ENCODE measurements around the gene KIR2DL3.

- TF ChIP-seq CTCF (IDR thresholded peaks at IDR 0.05; ENCODE audit: insufficient read depth, low read length, poor library complexity, severe bottlenecking), result no peak
- no peak for TF ChIP-seq EZH2phosphoT487 (conservative IDR thresholded peaks at IDR 0.05; ENCODE audit: low read length)
These were observed 57.4 kb downstream of the KIR2DL3 start for GRCh38 chr19:54795758-54796157.
